ENCODE measurements around the gene HKDC1. TPM values are rescaled to one million over a fixed set of nuclear protein-coding genes. Genes with fewer than 3 reads are reported as not detected.
A peak's percentile ranks its signal among the peaks of the same experiment; 100 is the strongest.

Gene HKDC1
- total RNA-seq, 1 donor from 2014 or later: not detected

DNA sequence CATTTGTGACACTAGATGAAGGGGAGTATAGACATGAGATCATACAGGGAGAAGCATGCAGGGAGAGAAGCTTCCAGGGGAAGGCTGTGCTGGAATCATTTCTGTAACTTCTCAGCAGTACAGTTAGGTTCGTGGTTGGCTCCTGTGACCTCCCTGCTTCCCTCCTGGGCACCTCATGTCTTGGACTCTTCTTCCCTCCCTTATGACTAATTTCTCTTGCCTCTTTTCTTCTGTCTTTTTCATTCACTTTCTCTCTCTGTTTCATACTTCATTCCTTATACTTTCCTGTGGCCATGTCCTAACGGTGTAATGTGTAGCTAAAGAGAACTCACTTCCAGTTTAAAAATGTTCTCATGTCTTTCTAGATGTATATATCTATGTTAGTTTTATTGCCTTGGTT lies 19.1 kb upstream of the HKDC1 start:
- H3K27me3 ChIP-seq: no peaks in the 10 kb centered on the region
- H3K9me3 ChIP-seq: no peaks in the 10 kb centered on the region
- H3K27ac ChIP-seq: no peak overlapping the region
- no peaks in the 10 kb centered on the region for H3K4me1 ChIP-seq
- intact Hi-C loops (cut with DNase I): no loop called here
- peaks cover 81 to 88% of the 10 kb centered on the region in 2 donors for H3K36me3 ChIP-seq
- DNase-seq (ENCODE audit: low spot score in 2 of 2): no peak
- no peak overlapping the region for H3K4me3 ChIP-seq
- TF ChIP-seq, protein P1, sequence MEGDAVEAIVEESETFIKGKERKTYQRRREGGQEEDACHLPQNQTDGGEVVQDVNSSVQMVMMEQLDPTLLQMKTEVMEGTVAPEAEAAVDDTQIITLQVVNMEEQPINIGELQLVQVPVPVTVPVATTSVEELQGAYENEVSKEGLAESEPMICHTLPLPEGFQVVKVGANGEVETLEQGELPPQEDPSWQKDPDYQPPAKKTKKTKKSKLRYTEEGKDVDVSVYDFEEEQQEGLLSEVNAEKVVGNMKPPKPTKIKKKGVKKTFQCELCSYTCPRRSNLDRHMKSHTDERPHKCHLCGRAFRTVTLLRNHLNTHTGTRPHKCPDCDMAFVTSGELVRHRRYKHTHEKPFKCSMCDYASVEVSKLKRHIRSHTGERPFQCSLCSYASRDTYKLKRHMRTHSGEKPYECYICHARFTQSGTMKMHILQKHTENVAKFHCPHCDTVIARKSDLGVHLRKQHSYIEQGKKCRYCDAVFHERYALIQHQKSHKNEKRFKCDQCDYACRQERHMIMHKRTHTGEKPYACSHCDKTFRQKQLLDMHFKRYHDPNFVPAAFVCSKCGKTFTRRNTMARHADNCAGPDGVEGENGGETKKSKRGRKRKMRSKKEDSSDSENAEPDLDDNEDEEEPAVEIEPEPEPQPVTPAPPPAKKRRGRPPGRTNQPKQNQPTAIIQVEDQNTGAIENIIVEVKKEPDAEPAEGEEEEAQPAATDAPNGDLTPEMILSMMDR (IDR thresholded peaks at IDR 0.05): no peak

DNA sequence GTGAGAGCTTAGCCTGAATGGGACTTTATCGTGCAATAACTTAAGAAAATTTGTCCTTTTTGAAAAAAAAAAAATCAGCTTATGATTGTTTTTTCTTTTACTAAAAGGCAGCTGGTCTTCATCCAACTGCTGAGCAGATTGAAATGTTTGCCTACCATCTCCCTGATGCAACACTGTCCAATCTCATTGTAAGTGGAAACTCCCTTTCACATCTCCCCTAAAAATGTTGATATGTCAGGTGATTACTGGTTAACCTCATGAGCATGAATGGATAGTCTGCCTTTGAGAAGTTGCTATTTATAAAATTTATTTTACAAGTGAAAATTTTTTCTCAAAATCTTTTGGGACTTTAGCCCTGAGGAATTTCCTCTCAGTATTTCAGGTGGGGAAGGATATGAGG lies 17.8 kb upstream of the HKDC1 start:
- Histone ChIP-seq H3K27ac (no peak overlapping the region), H3K4me3 (no peak overlapping the region), H3K9me3 (no peaks in the 10 kb centered on the region), H3K27me3 (no peaks in the 10 kb centered on the region), H3K36me3 (peaks cover 82 to 88% of the 10 kb centered on the region in 2 donors), H3K4me1 (no peaks in the 10 kb centered on the region)
- intact Hi-C loops (cut with DNase I): no loop called here
- TF ChIP-seq, protein P1 (IDR thresholded peaks at IDR 0.05): no peak
- DNase-seq (ENCODE audit: low spot score in 2 of 2): no peak

DNA sequence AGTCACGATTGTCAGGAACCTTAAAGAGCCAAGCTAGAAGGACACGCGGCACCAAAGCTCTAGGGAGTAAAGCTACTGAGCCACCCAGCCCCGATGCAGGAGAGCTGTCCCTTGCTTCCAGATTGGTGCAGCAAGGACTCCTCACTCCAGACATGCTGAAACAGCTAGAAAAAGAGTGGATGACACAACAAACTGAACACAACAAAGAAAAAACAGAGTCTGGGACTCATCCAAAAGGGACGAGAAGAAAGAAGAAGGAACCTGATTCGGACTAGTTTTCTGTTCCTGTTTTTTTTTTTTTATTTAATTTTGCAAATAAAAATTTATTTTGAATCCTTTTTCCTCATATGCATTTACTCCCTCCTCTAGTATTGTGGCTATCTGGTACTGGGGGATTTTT lies 11.4 kb upstream of the HKDC1 start:
- DNase-seq (ENCODE audit: low spot score in 2 of 2): peak in 1 of 2 donors; percentile 52
- TF ChIP-seq, protein P1 (IDR thresholded peaks at IDR 0.05): no peak
- Histone ChIP-seq H3K4me1 (no peaks in the 10 kb centered on the region), H3K4me3 (no peak overlapping the region), H3K27ac (no peak overlapping the region), H3K36me3 (peaks cover 42 to 55% of the 10 kb centered on the region in 2 donors), H3K9me3 (no peaks in the 10 kb centered on the region), H3K27me3 (no peaks in the 10 kb centered on the region)
- intact Hi-C loops (cut with DNase I): no loop called here

DNA sequence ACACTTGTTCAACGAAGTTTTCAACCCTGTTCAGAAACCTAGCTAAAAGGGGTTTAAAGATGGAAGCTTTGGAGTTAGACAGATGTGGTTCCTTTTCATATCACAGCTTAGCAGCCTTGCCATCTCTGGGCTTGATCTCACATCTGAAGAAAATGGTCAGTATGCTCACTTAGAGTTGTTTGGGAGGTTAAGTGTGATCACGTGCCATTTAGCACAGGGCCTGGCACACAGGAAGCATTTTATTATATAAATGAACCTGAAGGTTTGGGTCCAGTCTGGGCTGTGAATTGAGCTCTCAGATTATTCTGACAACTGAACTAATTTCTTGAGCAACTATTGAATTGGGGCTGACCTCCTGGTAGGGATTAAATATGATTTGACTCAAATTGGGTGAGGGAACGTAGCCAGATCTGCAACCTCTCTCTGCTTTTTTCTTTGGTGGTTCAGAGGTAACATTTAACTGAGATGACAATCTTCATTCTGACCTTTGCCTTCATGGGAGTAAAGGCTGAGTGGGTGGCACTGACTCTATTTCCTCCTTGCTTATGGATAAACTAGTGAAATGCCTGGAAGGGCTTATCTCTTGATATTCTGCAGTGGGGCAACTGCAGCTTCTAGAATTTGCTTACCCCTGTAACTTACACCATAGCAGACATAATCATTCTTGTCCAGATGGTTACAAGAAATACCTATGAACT lies 10.2 kb upstream of the HKDC1 start:
- intact Hi-C loops (cut with DNase I): no loop called here

DNA sequence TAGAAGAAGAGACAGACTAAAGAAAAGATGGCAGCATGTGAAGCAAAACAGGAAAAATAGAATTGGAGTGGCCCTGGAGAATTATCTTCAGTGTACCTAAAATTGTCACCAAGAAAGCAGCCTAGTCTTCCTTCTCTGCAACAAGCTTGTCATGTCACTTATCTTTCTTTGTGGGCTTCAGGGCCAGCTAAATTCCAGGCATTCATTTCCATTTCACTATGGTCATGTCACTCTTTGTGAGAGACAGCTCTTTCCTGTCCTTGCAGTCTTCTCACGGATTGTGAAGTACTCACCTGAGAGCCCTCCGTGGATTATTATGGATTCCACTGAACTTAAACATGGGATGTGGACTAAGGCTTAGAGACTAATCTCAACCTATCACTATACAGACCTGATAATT lies 9.0 kb upstream of the HKDC1 start:
- Histone ChIP-seq H3K4me1 (no peaks in the 10 kb centered on the region), H3K36me3 (peaks cover 22 to 31% of the 10 kb centered on the region in 2 donors), H3K27me3 (no peaks in the 10 kb centered on the region), H3K9me3 (no peaks in the 10 kb centered on the region), H3K4me3 (no peak overlapping the region), H3K27ac (no peak overlapping the region)
- DNase-seq (ENCODE audit: low spot score in 2 of 2): no peak
- intact Hi-C loops (cut with DNase I): no loop called here
- TF ChIP-seq, protein P1 (IDR thresholded peaks at IDR 0.05): no peak

More for the DNA sequence above, 10.2 kb upstream of the HKDC1 start:
- no peaks in the 10 kb centered on the region for H3K4me1 ChIP-seq
- TF ChIP-seq, protein P1 (IDR thresholded peaks at IDR 0.05): no peak
- peaks cover 32 to 43% of the 10 kb centered on the region in 2 donors for H3K36me3 ChIP-seq
- peak in 1 of 2 donors; percentile 12 for DNase-seq (ENCODE audit: low spot score in 2 of 2)
- H3K27ac ChIP-seq: no peak overlapping the region
- H3K4me3 ChIP-seq: no peak overlapping the region
- H3K9me3 ChIP-seq: no peaks in the 10 kb centered on the region
- no peaks in the 10 kb centered on the region for H3K27me3 ChIP-seq

All from ascending aorta (tissue), 2 donors.